H1 (cell line): ENCODE data around the gene CHD2. TPM values are rescaled to one million over a fixed set of nuclear protein-coding genes. Genes with fewer than 3 reads are reported as not detected.
A peak's percentile ranks its signal among the peaks of the same experiment; 100 is the strongest.

Experiments used
- CTCF ChIA-PET: fragments of 300-600 bp; sonication (Branson Sonifier 250); formaldehyde crosslinking; loops from one replicate; lab custom pipeline; 2021; ENCODE audit not compliant: partially characterized antibody; lab: Charles Lee
- POLR2A ChIA-PET: fragments of 300-600 bp; sonication (Branson Sonifier 250); formaldehyde crosslinking; loops from one replicate; lab custom pipeline; 2021; ENCODE audit warnings: inconsistent platforms; ENCODE audit not compliant: partially characterized antibody; lab: Charles Lee
- DNase-seq, 2 experiments: peaks; one replicate each; pipeline versions ENCODE4 v3.0.0 to v3.0.0-alpha.2; 2010 to 2022; ENCODE audit warnings: low spot score in 2 of 2, low read depth in 1 of 2, mixed read lengths in 1 of 2
- FAIRE-seq: peaks from 2 replicates; lab custom pipeline; 2011; peaks lifted over from hg19 to GRCh38; lab: Jason Lieb, UNC
- H2AFZ ChIP-seq: 2 replicates; pipeline ENCODE4 v1.8.1; 2012; ENCODE audit warnings: low read length, inconsistent platforms
- H2AK5ac ChIP-seq: 2 replicates; pipeline ENCODE4 v1.6.1; 2013; ENCODE audit warnings: low read depth, low read length
- H2BK120ac ChIP-seq: replicated peaks from 2 replicates; pipeline ENCODE3; 2013; ENCODE audit warnings: low read depth, low read length, inconsistent platforms
- H2BK12ac ChIP-seq: 2 replicates; pipeline ENCODE4 v1.6.1; 2013; ENCODE audit warnings: low read depth, low read length
- H2BK15ac ChIP-seq: 2 replicates; pipeline ENCODE4 v1.6.1; 2013; ENCODE audit warnings: low read length
- H2BK20ac ChIP-seq: 2 replicates; pipeline ENCODE4 v1.6.1; 2013; ENCODE audit warnings: low read length
- H2BK5ac ChIP-seq: 2 replicates; pipeline ENCODE4 v1.6.1; 2013; ENCODE audit warnings: low read depth, low read length
- H3K14ac ChIP-seq: 2 replicates; pipeline ENCODE4 v1.6.1; 2013; ENCODE audit warnings: inconsistent platforms; ENCODE audit not compliant: insufficient read length
- H3K18ac ChIP-seq: 2 replicates; pipeline ENCODE4 v1.6.1; 2013; ENCODE audit warnings: low read length; ENCODE audit errors: extremely low read depth
- H3K23ac ChIP-seq: 2 replicates; pipeline ENCODE4 v1.6.1; 2013; ENCODE audit warnings: inconsistent platforms; ENCODE audit not compliant: insufficient read length
- H3K23me2 ChIP-seq: 2 replicates; pipeline ENCODE4 v1.6.1; 2013; ENCODE audit warnings: low read depth, low read length
- H3K27ac ChIP-seq: 2 replicates; pipeline ENCODE4 v1.6.1; 2011; ENCODE audit warnings: low read depth, low read length, inconsistent platforms
- H3K27me3 ChIP-seq, 4 experiments: replicated peaks in 1 of 4; 1 replicate in 1 of 4; 2 replicates in 3 of 4; pipeline versions ENCODE4 v1.6.1 to v1.8.1; 2011 to 2013; ENCODE audit warnings: low read length in 3 of 4, mild to moderate bottlenecking in 3 of 4, inconsistent platforms in 2 of 4, mixed read lengths in 2 of 4, moderate library complexity in 1 of 4; ENCODE audit not compliant: control insufficient read depth in 3 of 4, insufficient read depth in 3 of 4; ENCODE audit errors: extremely low read depth in 1 of 4
- H3K36me3 ChIP-seq, 4 experiments: 2 replicates each; pipeline versions ENCODE4 v1.6.1 to v1.8.1; 2011 to 2013; ENCODE audit warnings: mild to moderate bottlenecking in 4 of 4, low read length in 3 of 4, moderate library complexity in 2 of 4, control low read depth in 1 of 4, inconsistent platforms in 1 of 4; ENCODE audit not compliant: insufficient read depth in 4 of 4, control insufficient read depth in 2 of 4
- H3K4ac ChIP-seq: replicated peaks from 2 replicates; pipeline ENCODE3; 2013; ENCODE audit warnings: low read length, low read depth, mixed read lengths, inconsistent platforms; ENCODE audit not compliant: insufficient read length
- H3K4me1 ChIP-seq, 4 experiments: replicated peaks in 1 of 4; 1 replicate in 1 of 4; 2 replicates in 3 of 4; pipeline versions ENCODE4 v1.6.1 to v1.8.1; 2011 to 2013; ENCODE audit warnings: low read length in 3 of 4, inconsistent platforms in 2 of 4, mixed read lengths in 1 of 4; ENCODE audit not compliant: insufficient read depth in 4 of 4, control insufficient read depth in 3 of 4
- H3K4me2 ChIP-seq, 2 experiments: 2 replicates each; pipeline versions ENCODE4 v1.6.1 to v1.8.1; 2011 to 2013; ENCODE audit warnings: low read depth in 2 of 2, low read length in 2 of 2, control low read depth in 1 of 2, inconsistent platforms in 1 of 2, mild to moderate bottlenecking in 1 of 2; ENCODE audit not compliant: insufficient read depth in 1 of 2
- H3K4me3 ChIP-seq, 4 experiments: fragments of 200-600, 300-600 bp in 1 of 4; sonication (generic), shearing (Covaris generic), sonication (Bioruptor Twin) in 1 of 4; 2 replicates each; pipeline versions ENCODE4 v1.5.1 to v1.8.1; 2011 to 2016; ENCODE audit warnings: low read length in 4 of 4, low read depth in 3 of 4, control low read depth in 2 of 4, inconsistent platforms in 2 of 4, mild to moderate bottlenecking in 2 of 4, mixed read lengths in 1 of 4, moderate library complexity in 1 of 4; ENCODE audit not compliant: insufficient read depth in 2 of 4; ENCODE audit errors: extremely low read depth in 1 of 4
- H3K56ac ChIP-seq: replicated peaks from 2 replicates; pipeline ENCODE3; 2013; ENCODE audit warnings: low read depth, mild to moderate bottlenecking, mixed read lengths, low read length, inconsistent platforms; ENCODE audit not compliant: insufficient read length
- H3K79me1 ChIP-seq: 2 replicates; pipeline ENCODE4 v1.6.1; 2013; ENCODE audit warnings: low read depth, low read length, control low read depth
- H3K79me2 ChIP-seq, 2 experiments: 2 replicates each; pipeline versions ENCODE4 v1.6.1 to v1.8.1; 2012 to 2013; ENCODE audit warnings: low read length in 2 of 2, mild to moderate bottlenecking in 2 of 2, inconsistent platforms in 1 of 2; ENCODE audit not compliant: insufficient read depth in 2 of 2, control insufficient read depth in 1 of 2
- H3K9ac ChIP-seq, 4 experiments: replicated peaks in 1 of 4; 1 replicate in 1 of 4; 2 replicates in 3 of 4; pipeline versions ENCODE4 v1.6.1 to v1.8.1; 2011 to 2013; ENCODE audit warnings: low read depth in 3 of 4, low read length in 3 of 4, control low read depth in 2 of 4, mild to moderate bottlenecking in 2 of 4, moderate library complexity in 2 of 4, inconsistent platforms in 1 of 4; ENCODE audit errors: extremely low read depth in 1 of 4
- H3K9me3 ChIP-seq, 2 experiments: 2 replicates each; pipeline versions ENCODE4 v1.6.1 to v1.8.1; 2012 to 2013; ENCODE audit warnings: mild to moderate bottlenecking in 2 of 2, moderate library complexity in 2 of 2, control low read depth in 1 of 2, inconsistent platforms in 1 of 2, low read depth in 1 of 2, low read length in 1 of 2, mixed read lengths in 1 of 2; ENCODE audit not compliant: insufficient read depth in 2 of 2
- H4K20me1 ChIP-seq, 2 experiments: replicated peaks in 1 of 2; 2 replicates each; pipeline versions ENCODE3 to v1.8.1; 2011 to 2013; ENCODE audit warnings: inconsistent platforms in 2 of 2, low read length in 2 of 2, mild to moderate bottlenecking in 1 of 2; ENCODE audit not compliant: insufficient read depth in 2 of 2, control insufficient read depth in 1 of 2
- H4K5ac ChIP-seq: 2 replicates; pipeline ENCODE4 v1.6.1; 2013; ENCODE audit warnings: low read length, low read depth, mixed read lengths, inconsistent platforms; ENCODE audit not compliant: insufficient read length
- H4K8ac ChIP-seq: 2 replicates; pipeline ENCODE4 v1.8.0; 2013; ENCODE audit warnings: mild to moderate bottlenecking, moderate library complexity, low read length, inconsistent platforms; ENCODE audit not compliant: insufficient read depth; ENCODE audit errors: extremely low read depth
- H4K91ac ChIP-seq: replicated peaks from 2 replicates; pipeline ENCODE3; 2013; ENCODE audit warnings: low read length, mixed read lengths, inconsistent platforms; ENCODE audit not compliant: insufficient read length
- ASH2L ChIP-seq: fragments of 200-600, 300-600 bp; sonication (generic); IDR thresholded peaks from one replicate; pipeline ENCODE4 v1.7.1; 2017; ENCODE audit warnings: low read length
- EZH2 ChIP-seq: fragments of 200-600 bp; sonication (generic); IDR thresholded peaks from 2 replicates; pipeline ENCODE4 v1.7.1; 2012; ENCODE audit warnings: low read depth, mild to moderate bottlenecking, moderate library complexity, low read length, inconsistent platforms; ENCODE audit not compliant: severe bottlenecking
- GABPA ChIP-seq: IDR thresholded peaks from 2 replicates; pipeline ENCODE4 v1.6.1; 2011; ENCODE audit warnings: mild to moderate bottlenecking, low read length, moderate library complexity, borderline replicate concordance; ENCODE audit not compliant: insufficient read depth
- MAX ChIP-seq: IDR thresholded peaks from 2 replicates; pipeline ENCODE4 v1.6.1; 2012; ENCODE audit warnings: inconsistent platforms
- RNF2 ChIP-seq: fragments of 200-900, 300-1000 bp; sonication (generic); IDR thresholded peaks from 2 replicates; pipeline ENCODE4 v1.7.1; 2016; ENCODE audit warnings: borderline replicate concordance, low read depth, mild to moderate bottlenecking, antibody characterized with exemption, low read length; ENCODE audit not compliant: poor library complexity, severe bottlenecking; ENCODE audit errors: missing control alignments
- SUZ12 ChIP-seq: fragments of 200-600 bp; sonication (generic); IDR thresholded peaks from 2 replicates; pipeline ENCODE4 v1.6.1; 2012; ENCODE audit warnings: mild to moderate bottlenecking, inconsistent platforms, low read length, moderate library complexity, mixed read lengths
- WGBS, 2 experiments: shearing (Covaris generic) in 1 of 2; methylation state at CpG; one replicate each; pipeline versions ENCODE4 v1.1.6 to v1.1.7; 2013 to 2015; ENCODE audit warnings: low lambda C conversion rate in 2 of 2, mixed read lengths in 2 of 2, inconsistent platforms in 1 of 2, low coverage in 1 of 2, missing lambda C conversion rate in 1 of 2; ENCODE audit not compliant: insufficient replicate concordance in 2 of 2, insufficient coverage in 1 of 2, insufficient read length in 1 of 2; ENCODE audit errors: extremely low coverage in 1 of 2, missing lambda C conversion rate in 1 of 2; 5-methylcytosine and 5-hydroxymethylcytosine counted together
- polyA plus RNA-seq, 7 experiments: library from polyadenylated mRNA; depleted of rRNA in 3 of 7; stranded (reverse) in 5 of 7; unstranded in 2 of 7; fragments of >200 nt in 5 of 7; fragments of 200-250 nt in 2 of 7; gene quantifications; 1 replicate in 5 of 7; 2 replicates in 1 of 7; 4 replicates in 1 of 7; pipeline versions ENCODE4 v1.2.1 to v1.2.3, GENCODE V29; 2011 to 2013; ENCODE audit warnings: missing spikeins in 2 of 7, mixed read lengths in 2 of 7
- total RNA-seq: library from RNA; stranded (reverse); fragmentation: NEBNext Ultra II Directional; extraction: Animal tissue kit (Norgen Biotek cat#: 25700); gene quantifications from 2 replicates; pipeline ENCODE4 v1.2.1, GENCODE V29; 2021

Gene CHD2
- total and polyA plus RNA-seq, 2 of the 8 experiments (the other 6 are each of a cell fraction or from before 2014, with no cell fraction given), result 28.8 to 70.0 TPM

- H3K4me1 ChIP-seq, result peaks cover 10 to 29% (median 21%) of the 10 kb centered on the region in 4 experiments
- FAIRE-seq (no peak), DNase-seq (peak in 1 of 2 experiments; percentile 74)
- H3K36me3 ChIP-seq, result peaks cover 0 to 15% (median 0%) of the 10 kb centered on the region in 4 experiments; a peak in 1 of 8 replicates
- H2AK5ac ChIP-seq, result no peak overlapping the region
- H3K27ac ChIP-seq, result no peak overlapping the region
- H3K23me2 ChIP-seq, result peaks cover 9% of the 10 kb centered on the region; the same call in 1 of the 2 replicates
- peaks cover 22 to 23% of the 10 kb centered on the region in 2 experiments for H4K20me1 ChIP-seq
- H3K14ac ChIP-seq, result no peak overlapping the region
- ChIA-PET CTCF (interaction anchor here (0.6 to 7.4 kb wide), 3 partner anchors 14 to 917 kb away, joined by 3 to 56 read pairs (median 37); partner anchors contain the start of gene RGMA), POLR2A (interaction anchor here (0.9 to 7.8 kb wide), 3 partner anchors 9 to 22 kb away, joined by 3 to 62 read pairs (median 3); no protein-coding TSS in a partner anchor)
- H3K4ac ChIP-seq, result peak overlapping the region; percentile 39
- H3K23ac ChIP-seq, result no peak overlapping the region
- H4K8ac ChIP-seq, result peak overlapping the region; percentile 26; the same call in 1 of the 2 replicates
- whole genome bisulfite sequencing, 2 experiments, result 44% methylated on average over 30 of the region's 30 CpGs; no CpG with 5 or more reads in 1 of the 2 experiments
- H2BK15ac ChIP-seq, result 0 out of 2 replicates have a peak overlapping the region, but pooled peaks have one; percentile 4
- H2BK5ac ChIP-seq, result peak overlapping the region; percentile 7; the same call in 1 of the 2 replicates
- H3K18ac ChIP-seq, result peak overlapping the region; percentile 65; the same call in 1 of the 2 replicates
- peak overlapping the region; percentile 66 to 94 (median 88); a peak in 6 of 8 replicates for H3K4me3 ChIP-seq
- peaks cover 12 to 60% of the 10 kb centered on the region in 2 experiments for H3K79me2 ChIP-seq
- H4K91ac ChIP-seq, result peak overlapping the region; percentile 82
- TF ChIP-seq MAX, result peak; percentile 68
- 0 out of 2 replicates have a peak, but pooled peaks have one; percentile 19 for TF ChIP-seq GABPA
- TF ChIP-seq ASH2L, result peak; percentile 6
- TF ChIP-seq RNF2, result peak; percentile 41
- peak; percentile 43 for TF ChIP-seq EZH2
- TF ChIP-seq SUZ12, result no peak
- peak overlapping the region in 1 of 4 experiments; percentile 8; a peak in 1 of 7 replicates for H3K9ac ChIP-seq
- peak overlapping the region; percentile 78 to 79 for H3K4me2 ChIP-seq
- H3K56ac ChIP-seq, result peak overlapping the region; percentile 70
- peak overlapping the region; percentile 28 for H4K5ac ChIP-seq
- H2BK20ac ChIP-seq, result no peak overlapping the region; the same call in 1 of the 2 replicates
- peaks cover 9% of the 10 kb centered on the region for H3K79me1 ChIP-seq
- no peaks in the 10 kb centered on the region for H3K9me3 ChIP-seq
- no peak overlapping the region for H2BK120ac ChIP-seq
- 0 out of 2 replicates have a peak overlapping the region, but pooled peaks have one; percentile 4 for H2BK12ac ChIP-seq
- H2AFZ ChIP-seq, result no peak overlapping the region
- H3K27me3 ChIP-seq, result peaks cover 0 to 8% (median 7%) of the 10 kb centered on the region in 4 experiments; a peak in 5 of 7 replicates
Measured at GRCh38 chr15:93073465-93073952, 173.4 kb downstream of the CHD2 start.
